Right atrium auricular region (tissue), 2 donors: ENCODE measurements around the gene C1GALT1. TPM values are rescaled to one million over a fixed set of nuclear protein-coding genes. Genes with fewer than 3 reads are reported as not detected.
"Not testable (repeated sequence)": the region's sequence is repeated elsewhere in the genome, so short reads cannot be mapped to it uniquely, and the experiment has no call there.

Experiments
- DNase-seq: peaks from one replicate; pipeline ENCODE4 v3.0.0-alpha.2; 2019; ENCODE audit warnings: low spot score
- H3K27ac ChIP-seq, 2 donors: fragments of 200-600 bp; sonication (generic); 1 replicate in 1 of 2; 2 replicates in 1 of 2; pipeline ENCODE4 v1.5.1; 2016 to 2019
- H3K27me3 ChIP-seq, 2 donors: fragments of 200-600 bp; sonication (generic); one replicate each; pipeline versions ENCODE4 v1.5.1 to v1.6.0; 2017 to 2019
- H3K36me3 ChIP-seq: fragments of 200-600 bp; sonication (generic); one replicate; pipeline ENCODE4 v1.5.1; 2016
- H3K4me1 ChIP-seq, 2 donors: fragments of 200-600 bp; sonication (generic); one replicate each; pipeline versions ENCODE4 v1.5.1 to v1.6.0; 2017 to 2019
- H3K4me3 ChIP-seq, 2 donors: fragments of 200-600 bp; sonication (generic); 1 replicate in 1 of 2; 2 replicates in 1 of 2; pipeline ENCODE4 v1.5.1; 2017 to 2019; ENCODE audit warnings: mild to moderate bottlenecking in 1 of 2, moderate library complexity in 1 of 2
- H3K9me3 ChIP-seq, 2 donors: fragments of 200-600 bp; sonication (generic); one replicate each; pipeline ENCODE4 v1.5.1; 2019
- CTCF ChIP-seq, 2 donors: fragments of 200-600 bp; sonication (generic); IDR thresholded peaks; one replicate each; pipeline ENCODE4 v1.5.1; 2019; ENCODE audit warnings: antibody characterized with exemption in 2 of 2
- total RNA-seq, 2 donors: library from RNA; depleted of rRNA; stranded (reverse); fragments of >200 nt; gene quantifications; one replicate each; pipeline ENCODE4 v1.1.0, GENCODE V29; 2016

C1GALT1 gene
- total RNA-seq, 2 donors from 2014 or later = 21.1 to 25.1 TPM

- H3K9me3 ChIP-seq = no peaks in the 10 kb centered on the region
- no peaks in the 10 kb centered on the region for H3K36me3 ChIP-seq
- no peak for DNase-seq
- H3K4me3 ChIP-seq = no peak overlapping the region
- H3K27me3 ChIP-seq = no peaks in the 10 kb centered on the region
- TF ChIP-seq CTCF (IDR thresholded peaks at IDR 0.05) = no peak
- peaks cover 0 to 40% of the 10 kb centered on the region in 2 donors for H3K4me1 ChIP-seq
- no peak overlapping the region for H3K27ac ChIP-seq
Observed at GRCh38 chr7:7188091-7188490, 5.7 kb downstream of the C1GALT1 start.

GRCh38 chr7:7188742-7189141 lies 6.4 kb downstream of the C1GALT1 start:
- Histone ChIP-seq H3K4me3 (no peak overlapping the region), H3K27ac (no peak overlapping the region), H3K4me1 (peaks cover 0 to 36% of the 10 kb centered on the region in 2 donors), H3K9me3 (no peaks in the 10 kb centered on the region), H3K36me3 (no peaks in the 10 kb centered on the region), H3K27me3 (no peaks in the 10 kb centered on the region)
- TF ChIP-seq CTCF (IDR thresholded peaks at IDR 0.05) = no peak
- no peak for DNase-seq

- Histone ChIP-seq H3K4me3 (no peak overlapping the region), H3K9me3 (no peaks in the 10 kb centered on the region), H3K4me1 (peaks cover 0 to 25% of the 10 kb centered on the region in 2 donors), H3K27me3 (no peaks in the 10 kb centered on the region), H3K27ac (no peak overlapping the region), H3K36me3 (no peaks in the 10 kb centered on the region)
- no peak for DNase-seq
- TF ChIP-seq CTCF (IDR thresholded peaks at IDR 0.05) = no peak
Observed at GRCh38 chr7:7190142-7190541, 7.8 kb downstream of the C1GALT1 start.

GRCh38 chr7:7191137-7191536 lies 8.8 kb downstream of the C1GALT1 start:
- no peak for TF ChIP-seq CTCF (IDR thresholded peaks at IDR 0.05)
- peaks cover 0 to 20% of the 10 kb centered on the region in 2 donors for H3K4me1 ChIP-seq

GRCh38 chr7:7192798-7193788 lies 10.7 kb downstream of the C1GALT1 start:
- not testable (repeated sequence) for H3K27ac ChIP-seq, DNase-seq, H3K27me3 ChIP-seq, H3K36me3 ChIP-seq, H3K4me3 ChIP-seq, H3K9me3 ChIP-seq
- H3K4me1 ChIP-seq = peaks cover 0 to 13% of the 10 kb centered on the region in 2 donors

More at GRCh38 chr7:7191137-7191536, 8.8 kb downstream of the C1GALT1 start:
- H3K27me3 ChIP-seq = no peaks in the 10 kb centered on the region
- H3K4me3 ChIP-seq = no peak overlapping the region
- H3K36me3 ChIP-seq = no peaks in the 10 kb centered on the region
- no peaks in the 10 kb centered on the region for H3K9me3 ChIP-seq
- H3K27ac ChIP-seq = no peak overlapping the region
- DNase-seq = no peak

- not testable (repeated sequence) for H3K4me3 ChIP-seq, H3K27me3 ChIP-seq, H3K27ac ChIP-seq, DNase-seq, H3K36me3 ChIP-seq
- H3K9me3 ChIP-seq = peaks cover 0 to 13% of the 10 kb centered on the region in 2 donors
- H3K4me1 ChIP-seq = peaks cover 0 to 15% of the 10 kb centered on the region in 2 donors
Observed at GRCh38 chr7:7199592-7199991, 17.2 kb downstream of the C1GALT1 start.

- H3K9me3 ChIP-seq = peaks cover 0 to 13% of the 10 kb centered on the region in 2 donors
Observed at GRCh38 chr7:7200255-7200654, 17.9 kb downstream of the C1GALT1 start.

More at GRCh38 chr7:7200255-7200654, 17.9 kb downstream of the C1GALT1 start:
- H3K4me1 ChIP-seq = peaks cover 0 to 15% of the 10 kb centered on the region in 2 donors
- not testable (repeated sequence) for DNase-seq, H3K27ac ChIP-seq, H3K27me3 ChIP-seq, H3K36me3 ChIP-seq, H3K4me3 ChIP-seq
